IPS-NIHi7 (cell line): ENCODE measurements around the gene SCGB1A1.

ENCODE experiments used
- DNase-seq: peaks from one replicate; pipeline ENCODE4 v3.0.0; 2012; ENCODE audit warnings: mixed read lengths; ENCODE audit errors: extremely low spot score

Gene SCGB1A1

GRCh38 chr11:62398011-62398994 lies 20.5 kb upstream of the SCGB1A1 start:
- peak; percentile 69 for DNase-seq

- no peak for DNase-seq
These were observed 19.5 kb upstream of the SCGB1A1 start for GRCh38 chr11:62399172-62399877.

GRCh38 chr11:62399878-62400266 lies 19.0 kb upstream of the SCGB1A1 start:
- DNase-seq, result no peak

GRCh38 chr11:62400281-62400680 lies 18.6 kb upstream of the SCGB1A1 start:
- no peak for DNase-seq

GRCh38 chr11:62400760-62401159 lies 18.1 kb upstream of the SCGB1A1 start:
- no peak for DNase-seq

- no peak for DNase-seq
These were observed 17.5 kb upstream of the SCGB1A1 start for GRCh38 chr11:62401356-62401755.

- no peak for DNase-seq
These were observed 17.0 kb upstream of the SCGB1A1 start for GRCh38 chr11:62401811-62402210.

- no peak for DNase-seq
These were observed 16.4 kb upstream of the SCGB1A1 start for GRCh38 chr11:62402226-62402959.

GRCh38 chr11:62402960-62403730 lies 15.7 kb upstream of the SCGB1A1 start:
- DNase-seq, result no peak

- no peak for DNase-seq
These were observed 14.4 kb upstream of the SCGB1A1 start for GRCh38 chr11:62404435-62404834.

- no peak for DNase-seq
These were observed 13.9 kb upstream of the SCGB1A1 start for GRCh38 chr11:62404901-62405300.

- DNase-seq, result no peak
These were observed 12.8 kb upstream of the SCGB1A1 start for GRCh38 chr11:62406034-62406433.

GRCh38 chr11:62409831-62410230 lies 9.0 kb upstream of the SCGB1A1 start:
- no peak for DNase-seq

GRCh38 chr11:62410972-62411371 lies 7.9 kb upstream of the SCGB1A1 start:
- no peak for DNase-seq

- no peak for DNase-seq
These were observed 7.3 kb upstream of the SCGB1A1 start for GRCh38 chr11:62411524-62411923.

GRCh38 chr11:62413060-62413696 lies 5.7 kb upstream of the SCGB1A1 start:
- no peak for DNase-seq

- no peak for DNase-seq
These were observed 2.2 kb upstream of the SCGB1A1 start for GRCh38 chr11:62416596-62416995.

- DNase-seq, result no peak
These were observed 697 bp upstream of the SCGB1A1 start for GRCh38 chr11:62418136-62418535.

GRCh38 chr11:62419314-62419929 lies 589 bp downstream of the SCGB1A1 start:
- DNase-seq, result no peak

- no peak for DNase-seq
These were observed 1.1 kb downstream of the SCGB1A1 start for GRCh38 chr11:62419943-62420342.
